ENCODE results near the gene LRIG2. TPM values are rescaled to one million over a fixed set of nuclear protein-coding genes. Genes with fewer than 3 reads are reported as not detected.

The LRIG2 gene
- total RNA-seq, 1 experiment from 2014 or later: 13.5 TPM

- Histone ChIP-seq H3K27me3 (ENCODE audit: insufficient read depth, low read length) (no peaks in the 10 kb centered on the region), H3K36me3 (ENCODE audit: control insufficient read depth in 1 of 2, insufficient read depth in 2 of 2, low read length in 2 of 2) (peaks cover 25 to 54% of the 10 kb centered on the region in 2 experiments; a peak in 3 of 4 replicates), H3K4me2 (ENCODE audit: low read length) (no peak overlapping the region), H3K4me1 (ENCODE audit: control insufficient read depth in 1 of 2, insufficient read depth in 2 of 2, low read length in 2 of 2) (no peaks in the 10 kb centered on the region), H3K9me3 (ENCODE audit: control insufficient read depth in 1 of 2, insufficient read depth in 1 of 2, low read depth in 1 of 2, low read length in 2 of 2) (no peaks in the 10 kb centered on the region), H3K4me3 (replicated peaks in 1 of 2; ENCODE audit: low read depth in 1 of 2, low read length in 2 of 2) (no peak overlapping the region), H2AFZ (ENCODE audit: low read depth, low read length, poor library complexity, severe bottlenecking) (no peak overlapping the region), H3K9me2 (ENCODE audit: insufficient read depth) (no peaks in the 10 kb centered on the region), H4K20me1 (ENCODE audit: insufficient read depth) (no peaks in the 10 kb centered on the region), H3K9ac (ENCODE audit: low read length) (no peak overlapping the region), H3K27ac (ENCODE audit: low read depth, low read length) (no peak overlapping the region), H3K79me2 (ENCODE audit: insufficient read depth, low read length) (no peaks in the 10 kb centered on the region)
- ATAC-seq (no peak), DNase-seq (ENCODE audit: low read depth, low spot score) (no peak)
- TF ChIP-seq EGR1 (IDR thresholded peaks at IDR 0.05; ENCODE audit: low read depth) (no peak), ELF1 (IDR thresholded peaks at IDR 0.05; ENCODE audit: borderline replicate concordance, low read depth) (no peak), REST (IDR thresholded peaks at IDR 0.05; ENCODE audit: low read depth) (no peak)
- intact Hi-C loops (cut with micrococcal nuclease): no loop called here
- ChIA-PET CTCF (no interaction called here), POLR2A (no interaction called here), RAD21 (ENCODE audit: low non-redundant PET in 1 of 2, low total read pairs in 2 of 2, uncharacterized antibody in 2 of 2, unreplicated experiment in 2 of 2) (no interaction called here)
- no TSS peak for BruUV-seq (replicated peaks)
Measured at GRCh38 chr1:113123737-113124136, 50.7 kb downstream of the LRIG2 start.

- CTCF ChIA-PET: no interaction called here
- no TSS peak for BruUV-seq (replicated peaks)
- TF ChIP-seq REST (IDR thresholded peaks at IDR 0.05; ENCODE audit: low read depth) (no peak), EGR1 (IDR thresholded peaks at IDR 0.05; ENCODE audit: low read depth) (no peak), SRF (IDR thresholded peaks at IDR 0.05; ENCODE audit: low read depth) (no peak), ATF3 (IDR thresholded peaks at IDR 0.05) (no peak), JUND (IDR thresholded peaks at IDR 0.05) (no peak), CEBPB (IDR thresholded peaks at IDR 0.05; ENCODE audit: low read depth) (no peak), POLR2AphosphoS5 (IDR thresholded peaks at IDR 0.05; ENCODE audit: low read depth, low read length) (no peak), YY1 (IDR thresholded peaks at IDR 0.05; ENCODE audit: extremely low read depth, insufficient replicate concordance, low read depth, low read length) (no peak), MAX (IDR thresholded peaks at IDR 0.05) (no peak)
Measured at GRCh38 chr1:113124366-113124765, 51.4 kb downstream of the LRIG2 start.

More at GRCh38 chr1:113124366-113124765, 51.4 kb downstream of the LRIG2 start:
- intact Hi-C loops (cut with micrococcal nuclease): no loop called here
- RAD21 ChIA-PET (ENCODE audit: low non-redundant PET in 1 of 2, low total read pairs in 2 of 2, uncharacterized antibody in 2 of 2, unreplicated experiment in 2 of 2): no interaction called here
- ATAC-seq (no peak), DNase-seq (ENCODE audit: low read depth, low spot score) (no peak)
- Histone ChIP-seq H3K79me2 (ENCODE audit: insufficient read depth, low read length) (no peaks in the 10 kb centered on the region), H3K9ac (ENCODE audit: low read length) (no peak overlapping the region), H4K20me1 (ENCODE audit: insufficient read depth) (no peaks in the 10 kb centered on the region), H3K9me3 (ENCODE audit: control insufficient read depth in 1 of 2, insufficient read depth in 1 of 2, low read depth in 1 of 2, low read length in 2 of 2) (no peaks in the 10 kb centered on the region), H3K36me3 (ENCODE audit: control insufficient read depth in 1 of 2, insufficient read depth in 2 of 2, low read length in 2 of 2) (peaks cover 21 to 47% of the 10 kb centered on the region in 2 experiments; a peak in 3 of 4 replicates), H2AFZ (ENCODE audit: low read depth, low read length, poor library complexity, severe bottlenecking) (no peak overlapping the region), H3K27ac (ENCODE audit: low read depth, low read length) (no peak overlapping the region), H3K4me3 (replicated peaks in 1 of 2; ENCODE audit: low read depth in 1 of 2, low read length in 2 of 2) (no peak overlapping the region), H3K4me1 (ENCODE audit: control insufficient read depth in 1 of 2, insufficient read depth in 2 of 2, low read length in 2 of 2) (no peaks in the 10 kb centered on the region), H3K27me3 (ENCODE audit: insufficient read depth, low read length) (no peaks in the 10 kb centered on the region), H3K4me2 (ENCODE audit: low read length) (no peak overlapping the region), H3K9me2 (ENCODE audit: insufficient read depth) (no peaks in the 10 kb centered on the region)
- POLR2A ChIA-PET: no interaction called here
